Measurements from ENCODE around the gene STARD9.

The STARD9 gene

DNA sequence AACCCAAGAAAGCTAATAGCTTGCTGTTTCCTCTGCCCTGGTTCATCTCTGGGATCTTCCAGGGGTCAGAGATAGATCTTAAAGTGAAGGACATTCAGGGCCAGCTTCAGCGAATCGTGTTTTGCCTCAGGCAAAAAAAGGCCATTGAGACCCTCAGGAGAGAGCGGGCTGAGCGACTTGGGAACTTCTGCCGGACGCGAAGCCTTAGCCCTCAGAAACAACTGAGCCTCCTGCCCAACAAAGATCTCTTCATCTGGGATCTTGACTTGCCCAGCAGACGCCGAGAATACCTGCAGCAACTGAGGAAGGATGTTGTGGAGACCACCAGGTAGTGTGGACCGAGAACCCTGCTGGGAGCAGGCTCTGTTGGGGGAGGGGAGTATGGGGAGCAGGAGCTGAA lies 119.0 kb downstream of the STARD9 start:
- DNase-seq (ENCODE audit: low read depth) = no peak

DNA sequence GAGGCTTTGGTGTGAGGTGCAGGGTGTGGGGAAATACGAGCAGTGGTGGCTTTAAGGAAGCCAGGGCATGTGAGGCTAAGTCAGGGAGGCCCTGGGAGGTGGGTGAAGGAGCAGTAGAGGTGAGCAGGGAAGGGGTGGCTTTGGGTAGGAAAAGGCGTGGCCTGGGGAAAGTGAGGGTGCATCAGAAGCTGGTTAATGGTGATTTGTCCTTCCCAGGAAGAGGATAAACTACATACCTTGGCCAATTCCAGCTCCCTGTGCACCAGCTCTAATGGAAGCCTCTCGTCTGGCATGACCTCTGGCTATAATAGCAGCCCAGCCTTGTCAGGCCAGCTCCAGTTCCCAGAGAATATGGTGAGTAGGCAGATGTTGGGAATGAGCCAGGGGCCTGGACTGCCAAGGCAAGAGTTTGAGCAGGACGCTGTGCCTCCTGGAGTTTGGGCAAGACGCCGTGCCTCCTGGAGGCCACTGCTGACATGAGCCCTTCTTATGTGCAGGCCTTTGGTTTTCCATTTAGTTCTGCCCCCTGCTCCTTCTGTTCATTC lies 120.2 kb downstream of the STARD9 start:
- peak; percentile 40 for DNase-seq (ENCODE audit: low read depth)

DNA sequence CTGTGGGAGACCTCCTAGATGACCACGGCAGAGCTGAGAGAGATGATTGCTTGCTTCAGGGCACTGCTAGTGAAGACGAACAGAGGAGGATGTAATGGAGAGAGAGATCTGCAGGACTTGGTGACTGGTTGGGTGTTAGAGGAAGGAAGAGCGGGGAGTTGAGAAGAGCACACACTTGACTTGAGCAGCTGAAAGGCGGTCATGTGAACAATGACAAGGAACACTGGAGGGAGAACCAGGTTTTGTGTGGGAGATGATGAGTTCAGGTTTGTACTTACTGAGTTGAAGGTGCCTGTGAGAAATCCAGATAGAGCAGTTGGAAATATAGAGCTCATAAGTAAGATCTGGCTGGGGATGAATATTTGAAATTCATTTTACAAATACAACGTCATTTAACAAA lies 121.2 kb downstream of the STARD9 start:
- no peak for DNase-seq (ENCODE audit: low read depth)

DNA sequence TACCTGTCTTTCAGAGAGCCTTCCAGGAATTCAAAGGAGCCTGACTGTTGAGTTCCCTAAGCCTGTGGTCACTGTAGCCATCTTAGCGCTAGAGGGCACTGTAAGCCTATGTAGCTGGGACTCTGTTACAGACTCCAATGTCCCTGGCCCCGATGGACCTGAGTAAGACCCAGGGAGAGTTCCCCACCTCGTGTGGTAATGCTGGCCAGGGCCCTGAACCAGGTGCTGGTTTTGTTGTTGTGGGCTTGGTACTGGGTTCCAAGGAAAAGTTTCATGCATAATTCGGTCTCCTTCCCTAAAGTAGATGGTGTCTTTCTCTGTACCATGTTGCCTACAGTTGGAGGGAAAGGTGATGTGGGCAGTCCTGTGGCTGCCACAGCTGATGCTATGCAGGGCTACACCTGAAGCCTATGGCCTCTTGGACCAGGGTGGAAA lies 129.1 kb downstream of the STARD9 start:
- peak; percentile 49 for DNase-seq (ENCODE audit: low read depth)

GRCh38 chr15:42705336-42705735 lies 129.9 kb downstream of the STARD9 start:
- no peak for DNase-seq (ENCODE audit: low read depth)

DNA sequence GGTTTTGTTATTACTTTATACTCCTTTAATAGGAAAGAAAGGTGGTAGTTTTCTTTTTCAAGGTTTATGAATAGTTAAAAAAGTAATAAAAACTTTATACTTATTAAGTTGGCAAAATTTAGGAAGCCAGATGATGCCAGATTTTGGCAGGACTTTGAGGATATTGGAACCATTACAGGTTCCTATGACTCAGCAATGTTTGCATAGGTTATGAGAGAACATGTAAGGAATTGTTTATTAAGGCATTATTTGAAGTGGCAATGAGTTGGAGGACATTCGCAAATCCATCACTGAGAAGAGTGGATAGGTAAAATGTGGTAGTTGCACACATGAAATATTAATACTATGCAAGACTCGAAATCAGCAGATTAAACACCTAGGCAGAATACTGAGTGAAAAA lies 131.7 kb downstream of the STARD9 start:
- DNase-seq (ENCODE audit: low read depth) = peak; percentile 55

GRCh38 chr15:42707873-42708544 lies 132.6 kb downstream of the STARD9 start:
- DNase-seq (ENCODE audit: low read depth) = no peak

GRCh38 chr15:42710662-42711061 lies 135.3 kb downstream of the STARD9 start:
- DNase-seq (ENCODE audit: low read depth) = peak; percentile 21

- DNase-seq (ENCODE audit: low read depth) = no peak
Observed at GRCh38 chr15:42711746-42712145, 136.3 kb downstream of the STARD9 start.

DNA sequence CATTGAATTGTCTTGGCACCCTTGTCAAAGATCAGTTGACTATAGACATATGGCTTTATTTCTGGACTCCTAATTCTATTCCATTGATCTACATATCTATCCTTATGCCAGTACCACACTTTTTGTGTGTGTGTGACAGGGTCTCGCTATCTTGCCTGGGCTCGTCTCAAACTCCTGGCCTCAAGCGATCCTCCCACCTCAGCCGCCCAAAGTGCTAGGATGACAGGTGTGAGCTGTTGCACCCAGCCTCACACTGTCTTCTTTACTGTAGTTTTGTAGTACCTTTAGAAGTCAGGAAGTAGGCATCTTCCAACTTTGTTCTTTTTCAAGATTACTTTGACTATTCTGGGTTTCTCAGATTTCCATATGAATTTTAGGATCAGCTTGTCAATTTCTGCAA lies 137.2 kb downstream of the STARD9 start:
- DNase-seq (ENCODE audit: low read depth) = no peak

GRCh38 chr15:42716125-42716524 lies 140.7 kb downstream of the STARD9 start:
- no peak for DNase-seq (ENCODE audit: low read depth)

DNA sequence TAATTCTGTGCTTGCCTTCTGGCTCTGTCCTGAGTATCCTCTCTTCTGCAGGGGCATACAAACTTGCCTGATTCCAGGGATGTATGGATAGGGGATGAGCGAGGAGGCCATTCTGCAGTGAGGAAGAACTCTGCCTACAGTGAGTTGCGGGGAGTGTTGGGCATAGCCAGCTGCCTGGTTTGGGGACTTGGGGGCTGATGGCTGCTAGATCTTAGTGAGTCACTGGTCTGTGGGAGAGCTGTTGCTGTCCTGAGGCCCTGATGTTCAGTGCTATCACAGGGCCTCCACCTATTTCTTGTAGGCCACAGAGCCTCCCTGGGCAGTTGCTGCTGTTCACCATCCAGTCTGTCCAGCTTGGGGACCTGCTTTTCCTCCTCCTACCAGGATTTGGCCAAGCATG lies 141.2 kb downstream of the STARD9 start:
- DNase-seq (ENCODE audit: low read depth) = no peak

- no peak for DNase-seq (ENCODE audit: low read depth)
Observed at GRCh38 chr15:42719043-42719442, 143.6 kb downstream of the STARD9 start.

GRCh38 chr15:42720071-42720470 lies 144.7 kb downstream of the STARD9 start:
- DNase-seq (ENCODE audit: low read depth) = no peak

GRCh38 chr15:42721016-42721415 lies 145.6 kb downstream of the STARD9 start:
- no peak for DNase-seq (ENCODE audit: low read depth)

DNA sequence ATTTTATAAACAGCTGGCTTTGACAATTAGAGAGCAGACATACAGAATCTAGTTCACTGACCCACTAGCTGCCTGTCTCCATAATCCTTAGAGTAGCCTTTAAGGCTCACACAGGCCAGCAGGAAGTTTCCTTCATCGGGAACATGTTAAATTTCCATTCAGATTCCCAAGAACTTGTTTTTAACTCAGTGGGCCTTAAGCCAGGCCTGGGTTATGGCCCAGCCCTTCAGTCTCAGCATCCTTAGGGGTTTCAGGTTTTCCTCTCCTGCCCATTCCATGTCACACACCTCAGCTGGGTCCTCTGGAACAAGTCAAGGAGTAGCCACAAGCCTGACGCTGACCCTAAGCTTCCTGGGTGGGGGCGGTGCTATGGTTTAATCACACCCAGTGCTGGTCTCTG lies 146.5 kb downstream of the STARD9 start:
- DNase-seq (ENCODE audit: low read depth) = no peak

- DNase-seq (ENCODE audit: low read depth) = no peak
Observed at GRCh38 chr15:42723068-42723467, 147.7 kb downstream of the STARD9 start.

DNA sequence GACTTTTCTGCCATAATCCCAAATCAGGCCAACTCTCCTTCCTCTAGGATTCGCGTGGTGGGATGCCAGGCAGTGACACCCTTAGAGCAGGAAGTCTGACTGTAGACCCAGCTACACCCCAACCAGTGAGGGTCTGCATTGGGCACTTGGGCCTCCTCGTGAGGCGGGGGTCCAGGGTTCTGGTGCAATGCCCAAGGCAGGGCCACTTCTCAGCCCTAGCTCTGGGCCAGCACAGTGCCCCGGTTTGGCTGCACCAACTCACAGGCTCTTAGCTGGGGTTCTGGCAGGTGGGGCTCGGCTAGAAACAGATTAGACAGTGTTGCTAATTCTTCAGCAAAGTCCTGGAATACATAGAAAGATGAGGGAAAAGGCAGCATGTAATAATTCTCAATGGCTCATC lies 148.9 kb downstream of the STARD9 start:
- no peak for DNase-seq (ENCODE audit: low read depth)

- no peak for DNase-seq (ENCODE audit: low read depth)
Observed at GRCh38 chr15:42725331-42725903, 150.0 kb downstream of the STARD9 start.

- DNase-seq (ENCODE audit: low read depth) = no peak
Observed at GRCh38 chr15:42726114-42726513, 150.7 kb downstream of the STARD9 start.

GRCh38 chr15:42727750-42728381 lies 152.5 kb downstream of the STARD9 start:
- DNase-seq (ENCODE audit: low read depth) = no peak

DNA sequence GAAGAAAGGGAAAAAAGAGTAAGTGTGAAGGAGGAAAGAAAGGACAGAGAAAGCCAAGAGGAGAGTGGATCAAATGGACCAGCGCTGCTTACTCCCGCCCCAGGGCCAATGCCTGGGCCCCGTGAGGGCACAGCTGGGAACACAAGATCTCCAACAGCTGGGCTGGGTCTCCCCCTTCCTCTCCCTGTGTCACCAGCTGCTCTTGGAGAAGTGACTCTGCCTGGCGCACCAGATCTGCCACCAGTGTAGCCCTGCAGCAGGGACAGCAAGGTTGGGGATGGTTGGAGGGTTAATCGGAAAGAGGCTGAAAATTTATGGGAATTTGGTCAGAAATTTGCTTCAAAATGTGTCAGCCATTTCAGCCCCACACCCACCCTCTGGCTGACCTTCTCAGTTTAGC lies 153.2 kb downstream of the STARD9 start:
- DNase-seq (ENCODE audit: low read depth) = no peak

DNA sequence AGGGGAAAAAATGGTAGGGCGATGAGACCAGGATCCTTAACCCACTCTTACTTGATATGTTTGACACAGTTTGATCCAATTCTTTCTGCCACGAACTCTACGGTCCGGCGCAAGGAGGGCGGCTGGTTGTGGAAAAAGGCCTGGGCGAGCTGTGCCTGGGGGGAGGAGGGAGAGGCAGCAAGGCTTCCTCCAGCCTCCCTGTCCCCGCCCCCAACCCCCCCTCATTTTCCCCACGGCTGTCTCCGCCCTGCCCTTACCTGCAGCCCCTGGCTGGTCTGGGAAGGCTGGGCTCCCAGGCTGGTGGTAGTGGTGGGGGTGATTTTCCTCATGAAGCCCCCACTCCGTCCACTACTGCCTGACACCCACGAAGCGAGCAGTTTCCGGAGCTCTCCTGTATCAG lies 153.6 kb downstream of the STARD9 start:
- no peak for DNase-seq (ENCODE audit: low read depth)
